Natural killer cell (primary cell): ENCODE results near the gene NFIA. TPM values are rescaled to one million over a fixed set of nuclear protein-coding genes. Genes with fewer than 3 reads are reported as not detected.

ENCODE experiments used
- ATAC-seq, 3 donors: fragments of 150-1000 bp in 2 of 3; fragments of 200-7000 bp in 1 of 3; cut with Tn5 transposase; 1 replicate in 1 of 3; 2 replicates in 2 of 3; pipeline ENCODE4 v1.10.0; 2021; ENCODE audit warnings: mild to moderate bottlenecking in 2 of 3, moderate library complexity in 2 of 3
- DNase-seq, 2 donors: peaks; one replicate each; pipeline versions ENCODE4 v3.0.0 to v3.0.0-alpha.2; 2013 to 2021; ENCODE audit warnings: mixed read lengths in 1 of 2
- H3K27ac ChIP-seq: one replicate; pipeline ENCODE4 v1.5.1; 2013; ENCODE audit warnings: mild to moderate bottlenecking, low read length
- H3K27me3 ChIP-seq: one replicate; pipeline ENCODE4 v1.6.1; 2013; ENCODE audit warnings: low read length; ENCODE audit not compliant: control insufficient read depth, insufficient read depth
- H3K36me3 ChIP-seq: one replicate; pipeline ENCODE4 v1.6.1; 2013; ENCODE audit warnings: low read length; ENCODE audit not compliant: control insufficient read depth, insufficient read depth
- H3K4me1 ChIP-seq: one replicate; pipeline ENCODE4 v1.6.1; 2013; ENCODE audit warnings: low read length; ENCODE audit not compliant: control insufficient read depth, insufficient read depth
- H3K4me3 ChIP-seq: one replicate; pipeline ENCODE4 v1.5.1; 2013; ENCODE audit warnings: low read length
- H3K9me3 ChIP-seq: one replicate; pipeline ENCODE4 v1.6.1; 2013; ENCODE audit warnings: low read length; ENCODE audit not compliant: control insufficient read depth, insufficient read depth
- H3K27ac Mint-ChIP-seq, 2 donors: one replicate each; pipeline ENCODE4 v1.8.0; 2022; ENCODE audit warnings: mild to moderate bottlenecking in 2 of 2, mixed read lengths in 2 of 2, moderate library complexity in 1 of 2
- H3K27me3 Mint-ChIP-seq, 2 donors: one replicate each; pipeline ENCODE4 v1.8.0; 2022; ENCODE audit warnings: low read depth in 2 of 2, mixed read lengths in 2 of 2
- H3K36me3 Mint-ChIP-seq: one replicate; pipeline ENCODE4 v1.8.0; 2022; ENCODE audit warnings: mixed read lengths
- H3K4me1 Mint-ChIP-seq, 2 donors: one replicate each; pipeline ENCODE4 v1.8.0; 2022; ENCODE audit warnings: mixed read lengths in 2 of 2
- H3K4me3 Mint-ChIP-seq: one replicate; pipeline ENCODE4 v1.8.0; 2022; ENCODE audit warnings: mild to moderate bottlenecking, moderate library complexity, mixed read lengths
- H3K9me3 Mint-ChIP-seq, 2 donors: one replicate each; pipeline ENCODE4 v1.8.0; 2022; ENCODE audit warnings: mixed read lengths in 2 of 2
- CTCF ChIP-seq: fragments of 200-600 bp; IDR thresholded peaks from one replicate; pipeline ENCODE4 v1.8.0; 2022; ENCODE audit warnings: antibody characterized with exemption
- WGBS: methylation state at CpG from one replicate; pipeline ENCODE4 v1.1.7; 2013; ENCODE audit warnings: missing lambda C conversion rate; ENCODE audit not compliant: insufficient coverage; 5-methylcytosine and 5-hydroxymethylcytosine counted together
- intact Hi-C: fragments of 100-400 bp; cut with micrococcal nuclease; formaldehyde crosslinking; loops from one replicate; pipeline ENCODE4 v1.14.2; 2022
- total RNA-seq, 4 donors: library from RNA; stranded (reverse); fragments of 120-200 nt in 1 of 4; gene quantifications; one replicate each; pipeline versions ENCODE4 v1.2.3 to v1.2.4, GENCODE V29; 2013 to 2022

Gene NFIA
- total RNA-seq, 3 donors from 2014 or later (not counting 1 experiment from before 2014, with no cell fraction given): 3.5 to 6.5 (median 3.6) TPM

GRCh38 chr1:61269602-61270001, 187.2 kb downstream of the NFIA start:
- H3K4me3 ChIP-seq: no peak overlapping the region
- H3K27ac ChIP-seq: no peak overlapping the region
- Mint-ChIP-seq H3K4me3 (no peak overlapping the region), H3K4me1 (peaks cover 5 to 9% of the 10 kb centered on the region in 2 donors), H3K9me3 (no peaks in the 10 kb centered on the region), H3K36me3 (no peaks in the 10 kb centered on the region), H3K27me3 (peaks cover 4 to 20% of the 10 kb centered on the region in 2 donors), H3K27ac (no peak overlapping the region)
- DNase-seq: no peak
- intact Hi-C loops: no loop called here
- no peaks in the 10 kb centered on the region for H3K4me1 ChIP-seq
- no peaks in the 10 kb centered on the region for H3K9me3 ChIP-seq
- ATAC-seq: no peak
- H3K36me3 ChIP-seq: no peaks in the 10 kb centered on the region
- WGBS: 71% methylated on average over 1 of the region's 1 CpG
- no peaks in the 10 kb centered on the region for H3K27me3 ChIP-seq
- TF ChIP-seq CTCF: no peak

GRCh38 chr1:61270107-61270506, 187.7 kb downstream of the NFIA start:
- Mint-ChIP-seq H3K27me3 (peaks cover 2 to 25% of the 10 kb centered on the region in 2 donors), H3K4me1 (peaks cover 5 to 9% of the 10 kb centered on the region in 2 donors), H3K4me3 (no peak overlapping the region), H3K27ac (no peak overlapping the region), H3K36me3 (no peaks in the 10 kb centered on the region), H3K9me3 (no peaks in the 10 kb centered on the region)
- ATAC-seq (no peak), DNase-seq (no peak)
- Histone ChIP-seq H3K27me3 (no peaks in the 10 kb centered on the region), H3K36me3 (no peaks in the 10 kb centered on the region), H3K4me1 (no peaks in the 10 kb centered on the region), H3K9me3 (no peaks in the 10 kb centered on the region), H3K27ac (no peak overlapping the region), H3K4me3 (no peak overlapping the region)
- no peak for TF ChIP-seq CTCF
- intact Hi-C loops: no loop called here
- WGBS: 90% methylated on average over 2 of the region's 2 CpGs

GRCh38 chr1:61270761-61271411, 188.5 kb downstream of the NFIA start:
- no peak for TF ChIP-seq CTCF
- intact Hi-C loops: no loop called here
- no peaks in the 10 kb centered on the region for H3K27me3 ChIP-seq
- Mint-ChIP-seq H3K4me3 (no peak overlapping the region), H3K9me3 (no peaks in the 10 kb centered on the region), H3K27me3 (peaks cover 2 to 26% of the 10 kb centered on the region in 2 donors), H3K36me3 (no peaks in the 10 kb centered on the region), H3K27ac (no peak overlapping the region), H3K4me1 (peaks cover 5 to 9% of the 10 kb centered on the region in 2 donors)
- no peak overlapping the region for H3K4me3 ChIP-seq
- no peak overlapping the region for H3K27ac ChIP-seq
- no peaks in the 10 kb centered on the region for H3K36me3 ChIP-seq
- ATAC-seq (no peak), DNase-seq (peak in 1 of 2 donors; percentile 18)
- no peaks in the 10 kb centered on the region for H3K9me3 ChIP-seq
- H3K4me1 ChIP-seq: no peaks in the 10 kb centered on the region
- WGBS: 71% methylated on average over 5 of the region's 8 CpGs

- H3K27me3 ChIP-seq: no peaks in the 10 kb centered on the region
- no peaks in the 10 kb centered on the region for H3K9me3 ChIP-seq
- no peaks in the 10 kb centered on the region for H3K4me1 ChIP-seq
- no peaks in the 10 kb centered on the region for H3K9me3 Mint-ChIP-seq
- H3K4me3 Mint-ChIP-seq: no peak overlapping the region
- no peaks in the 10 kb centered on the region for H3K36me3 Mint-ChIP-seq
- WGBS: 90% methylated on average over 4 of the region's 5 CpGs
- ATAC-seq (no peak), DNase-seq (no peak)
- H3K4me3 ChIP-seq: no peak overlapping the region
- H3K4me1 Mint-ChIP-seq: peaks cover 5 to 9% of the 10 kb centered on the region in 2 donors
- no peaks in the 10 kb centered on the region for H3K36me3 ChIP-seq
- no peak for TF ChIP-seq CTCF
- intact Hi-C loops: no loop called here
- H3K27ac ChIP-seq: no peak overlapping the region
- H3K27me3 Mint-ChIP-seq: peaks cover 2 to 26% of the 10 kb centered on the region in 2 donors
- no peak overlapping the region for H3K27ac Mint-ChIP-seq
Observed at GRCh38 chr1:61271412-61271789, 189.0 kb downstream of the NFIA start.
